Breast epithelium (tissue), 3 donors: ENCODE data around the gene CFAP157.

Experiments
- POLR2A ChIP-seq: fragments of 450-650 bp; IDR thresholded peaks from one replicate; pipeline ENCODE4 v1.6.1; 2016; ENCODE audit warnings: antibody characterized with exemption, mild to moderate bottlenecking, moderate library complexity
- POLR2AphosphoS5 ChIP-seq, 3 donors: sonication (generic); formaldehyde crosslinking; IDR thresholded peaks; one replicate each; pipeline ENCODE4 v1.6.1; 2017; ENCODE audit warnings: antibody characterized with exemption in 3 of 3
- TF ChIP-seq, protein P1 (sequence below), 3 donors: fragments of 450-650 bp; IDR thresholded peaks; one replicate each; pipeline ENCODE4 v1.5.1; 2016 to 2017; ENCODE audit warnings: antibody characterized with exemption in 3 of 3, mild to moderate bottlenecking in 3 of 3, moderate library complexity in 3 of 3

- TF ChIP-seq, protein P1, sequence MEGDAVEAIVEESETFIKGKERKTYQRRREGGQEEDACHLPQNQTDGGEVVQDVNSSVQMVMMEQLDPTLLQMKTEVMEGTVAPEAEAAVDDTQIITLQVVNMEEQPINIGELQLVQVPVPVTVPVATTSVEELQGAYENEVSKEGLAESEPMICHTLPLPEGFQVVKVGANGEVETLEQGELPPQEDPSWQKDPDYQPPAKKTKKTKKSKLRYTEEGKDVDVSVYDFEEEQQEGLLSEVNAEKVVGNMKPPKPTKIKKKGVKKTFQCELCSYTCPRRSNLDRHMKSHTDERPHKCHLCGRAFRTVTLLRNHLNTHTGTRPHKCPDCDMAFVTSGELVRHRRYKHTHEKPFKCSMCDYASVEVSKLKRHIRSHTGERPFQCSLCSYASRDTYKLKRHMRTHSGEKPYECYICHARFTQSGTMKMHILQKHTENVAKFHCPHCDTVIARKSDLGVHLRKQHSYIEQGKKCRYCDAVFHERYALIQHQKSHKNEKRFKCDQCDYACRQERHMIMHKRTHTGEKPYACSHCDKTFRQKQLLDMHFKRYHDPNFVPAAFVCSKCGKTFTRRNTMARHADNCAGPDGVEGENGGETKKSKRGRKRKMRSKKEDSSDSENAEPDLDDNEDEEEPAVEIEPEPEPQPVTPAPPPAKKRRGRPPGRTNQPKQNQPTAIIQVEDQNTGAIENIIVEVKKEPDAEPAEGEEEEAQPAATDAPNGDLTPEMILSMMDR (IDR thresholded peaks at IDR 0.05), result no peak
- TF ChIP-seq POLR2AphosphoS5 (IDR thresholded peaks at IDR 0.05), result no peak
- TF ChIP-seq POLR2A, result no peak
Observed at GRCh38 chr9:127679506-127679905, 27.3 kb upstream of the CFAP157 start.
